ENCODE results near the gene HOMER2. TPM values are rescaled to one million over a fixed set of nuclear protein-coding genes. Genes with fewer than 3 reads are reported as not detected.

Gene HOMER2
- total and polyA plus RNA-seq, 2 of the 13 experiments (the other 11 are each of a cell fraction or from before 2014, with no cell fraction given) = 12.9 to 14.1 TPM

DNA sequence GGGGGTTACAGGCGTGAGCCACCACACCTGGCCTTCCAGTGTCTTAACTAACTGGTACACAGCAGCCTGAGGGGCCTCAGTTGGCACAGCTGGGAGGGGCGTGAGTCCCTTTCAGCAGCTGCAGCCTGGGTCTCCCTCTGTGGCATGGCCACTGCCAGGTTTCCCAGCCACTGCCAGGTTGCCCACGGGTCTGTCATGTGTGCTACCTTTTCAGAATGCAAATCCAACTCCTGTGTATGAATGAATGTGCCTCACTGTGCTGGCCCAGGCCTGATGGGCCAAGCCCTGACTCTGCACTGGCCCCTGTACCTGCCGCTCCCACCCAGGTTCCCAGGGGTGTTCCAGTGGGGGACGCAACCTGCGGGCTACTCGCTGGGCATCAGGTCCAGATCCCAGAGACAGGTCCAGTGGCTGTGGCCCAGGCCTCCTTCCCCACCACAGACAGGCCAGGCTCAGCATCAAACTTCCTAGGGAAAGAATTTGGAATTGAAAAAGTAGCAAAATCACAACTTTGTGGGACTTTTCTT, 117.1 kb downstream of the HOMER2 start:
- Histone ChIP-seq H3K79me2 (ENCODE audit: insufficient read depth, low read length) (no peaks in the 10 kb centered on the region), H2AFZ (ENCODE audit: low read length) (no peak overlapping the region), H3K9ac (ENCODE audit: insufficient read depth, low read depth, low read length) (no peak overlapping the region), H3K4me3 (replicated peaks in 1 of 3; ENCODE audit: insufficient read depth in 1 of 3, low read depth in 2 of 3, low read length in 3 of 3) (no peak overlapping the region), H4K20me1 (ENCODE audit: insufficient read depth, low read length) (no peaks in the 10 kb centered on the region), H3K36me3 (replicated peaks in 1 of 2; ENCODE audit: control insufficient read depth in 1 of 2, insufficient read depth in 2 of 2, low read length in 2 of 2) (peaks cover 8 to 47% of the 10 kb centered on the region in 2 experiments), H3K27ac (ENCODE audit: extremely low read length, insufficient read depth, low read length) (no peak overlapping the region), H3K4me2 (ENCODE audit: low read depth, low read length) (no peak overlapping the region), H3K4me1 (ENCODE audit: insufficient read depth, low read length) (peaks cover 10% of the 10 kb centered on the region), H3K27me3 (ENCODE audit: control insufficient read depth in 1 of 2, insufficient read depth in 2 of 2, low read length in 2 of 2) (no peaks in the 10 kb centered on the region), H3K9me3 (ENCODE audit: low read length) (no peaks in the 10 kb centered on the region)
- ATAC-seq (no peak), DNase-seq (ENCODE audit: low spot score) (no peak), FAIRE-seq (no peak)
- ChIA-PET CTCF (ENCODE audit: low intra/inter-chr PET ratio, low total read pairs) (no interaction called here), POLR2A (no interaction called here)
- intact Hi-C loops (cut with micrococcal nuclease; ENCODE audit: unreplicated experiment) = no loop called here
- TF ChIP-seq, protein P1, sequence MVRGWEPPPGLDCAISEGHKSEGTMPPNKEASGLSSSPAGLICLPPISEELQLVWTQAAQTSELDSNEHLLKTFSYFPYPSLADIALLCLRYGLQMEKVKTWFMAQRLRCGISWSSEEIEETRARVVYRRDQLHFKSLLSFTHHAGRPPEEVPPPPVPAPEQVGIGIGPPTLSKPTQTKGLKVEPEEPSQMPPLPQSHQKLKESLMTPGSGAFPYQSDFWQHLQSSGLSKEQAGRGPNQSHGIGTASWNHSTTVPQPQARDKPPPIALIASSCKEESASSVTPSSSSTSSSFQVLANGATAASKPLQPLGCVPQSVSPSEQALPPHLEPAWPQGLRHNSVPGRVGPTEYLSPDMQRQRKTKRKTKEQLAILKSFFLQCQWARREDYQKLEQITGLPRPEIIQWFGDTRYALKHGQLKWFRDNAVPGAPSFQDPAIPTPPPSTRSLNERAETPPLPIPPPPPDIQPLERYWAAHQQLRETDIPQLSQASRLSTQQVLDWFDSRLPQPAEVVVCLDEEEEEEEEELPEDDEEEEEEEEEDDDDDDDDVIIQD (CRISPR knock-in tag; IDR thresholded peaks at IDR 0.05; ENCODE audit: low read depth) = no peak
- peak; percentile 25 for TF ChIP-seq AGO2 (optimal IDR thresholded peaks at IDR 0.05; ENCODE audit: low read depth, low read length)
- BruUV-seq (replicated peaks) = no TSS peak
- in situ Hi-C loops (cut with HindIII; ENCODE audit: extremely low pct_ligation_motif_present, low pct_unique_long_range_greater_than_20kb) = no loop called here
- 95% methylated on average over 5 of the region's 7 CpGs for WGBS (ENCODE audit: low lambda C conversion rate)

DNA sequence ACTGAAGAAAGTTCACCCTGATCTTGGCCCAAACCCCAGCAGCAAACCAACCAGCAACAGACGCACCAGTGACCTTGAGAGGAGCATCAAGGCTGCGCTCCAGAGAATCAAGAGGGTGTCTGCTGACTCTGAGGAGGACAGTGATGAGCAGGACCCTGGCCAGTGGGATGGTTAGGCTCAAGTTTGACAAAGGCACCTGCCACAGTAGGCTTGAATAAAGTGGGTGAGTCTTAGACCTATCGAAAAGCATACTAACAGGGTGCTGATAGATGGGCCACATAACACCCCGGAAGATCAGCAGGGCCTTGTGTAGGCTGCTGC, 119.2 kb downstream of the HOMER2 start:
- no peak for DNase-seq (ENCODE audit: low spot score)
- FAIRE-seq = no peak
- in situ Hi-C loops (cut with HindIII; ENCODE audit: extremely low pct_ligation_motif_present, low pct_unique_long_range_greater_than_20kb) (no loop called here), intact Hi-C loops (cut with micrococcal nuclease; ENCODE audit: unreplicated experiment) (no loop called here)
- POLR2A ChIA-PET = no interaction called here
- CTCF ChIA-PET (ENCODE audit: low intra/inter-chr PET ratio, low total read pairs) = no interaction called here
- Histone ChIP-seq H2AFZ (ENCODE audit: low read length) (no peak overlapping the region), H3K4me1 (ENCODE audit: insufficient read depth, low read length) (peaks cover 13% of the 10 kb centered on the region), H4K20me1 (ENCODE audit: insufficient read depth, low read length) (no peaks in the 10 kb centered on the region), H3K9me3 (ENCODE audit: low read length) (no peaks in the 10 kb centered on the region), H3K27me3 (ENCODE audit: control insufficient read depth in 1 of 2, insufficient read depth in 2 of 2, low read length in 2 of 2) (no peaks in the 10 kb centered on the region), H3K9ac (ENCODE audit: insufficient read depth, low read depth, low read length) (no peak overlapping the region), H3K4me2 (ENCODE audit: low read depth, low read length) (no peak overlapping the region), H3K79me2 (ENCODE audit: insufficient read depth, low read length) (no peaks in the 10 kb centered on the region), H3K27ac (ENCODE audit: extremely low read length, insufficient read depth, low read length) (no peak overlapping the region), H3K36me3 (replicated peaks in 1 of 2; ENCODE audit: control insufficient read depth in 1 of 2, insufficient read depth in 2 of 2, low read length in 2 of 2) (peaks cover 14 to 63% of the 10 kb centered on the region in 2 experiments), H3K4me3 (replicated peaks in 1 of 3; ENCODE audit: insufficient read depth in 1 of 3, low read depth in 2 of 3, low read length in 3 of 3) (no peak overlapping the region)
- no peak for TF ChIP-seq EED (CRISPR knock-in tag; IDR thresholded peaks at IDR 0.05)
- TF ChIP-seq CCAR2 (optimal IDR thresholded peaks at IDR 0.05; ENCODE audit: low read depth, low read length) = no peak
- TF ChIP-seq ARNTL (CRISPR knock-in tag; IDR thresholded peaks at IDR 0.05) = no peak
- TF ChIP-seq, protein P2, sequence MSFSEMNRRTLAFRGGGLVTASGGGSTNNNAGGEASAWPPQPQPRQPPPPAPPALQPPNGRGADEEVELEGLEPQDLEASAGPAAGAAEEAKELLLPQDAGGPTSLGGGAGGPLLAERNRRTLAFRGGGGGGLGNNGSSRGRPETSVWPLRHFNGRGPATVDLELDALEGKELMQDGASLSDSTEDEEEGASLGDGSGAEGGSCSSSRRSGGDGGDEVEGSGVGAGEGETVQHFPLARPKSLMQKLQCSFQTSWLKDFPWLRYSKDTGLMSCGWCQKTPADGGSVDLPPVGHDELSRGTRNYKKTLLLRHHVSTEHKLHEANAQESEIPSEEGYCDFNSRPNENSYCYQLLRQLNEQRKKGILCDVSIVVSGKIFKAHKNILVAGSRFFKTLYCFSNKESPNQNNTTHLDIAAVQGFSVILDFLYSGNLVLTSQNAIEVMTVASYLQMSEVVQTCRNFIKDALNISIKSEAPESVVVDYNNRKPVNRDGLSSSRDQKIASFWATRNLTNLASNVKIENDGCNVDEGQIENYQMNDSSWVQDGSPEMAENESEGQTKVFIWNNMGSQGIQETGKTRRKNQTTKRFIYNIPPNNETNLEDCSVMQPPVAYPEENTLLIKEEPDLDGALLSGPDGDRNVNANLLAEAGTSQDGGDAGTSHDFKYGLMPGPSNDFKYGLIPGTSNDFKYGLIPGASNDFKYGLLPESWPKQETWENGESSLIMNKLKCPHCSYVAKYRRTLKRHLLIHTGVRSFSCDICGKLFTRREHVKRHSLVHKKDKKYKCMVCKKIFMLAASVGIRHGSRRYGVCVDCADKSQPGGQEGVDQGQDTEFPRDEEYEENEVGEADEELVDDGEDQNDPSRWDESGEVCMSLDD (CRISPR knock-in tag; IDR thresholded peaks at IDR 0.05; ENCODE audit: borderline replicate concordance) = no peak
- 100% methylated on average over 4 of the region's 4 CpGs for WGBS (ENCODE audit: low lambda C conversion rate)
- no peak for ATAC-seq
- no TSS peak for BruUV-seq (replicated peaks)
